OCI-LY3 (cell line): Measurements from ENCODE around the gene FAM120A.

ENCODE experiments used
- H2AFZ ChIP-seq: fragments of 200-600, 300-600 bp; shearing (Covaris generic); 2 replicates; pipeline ENCODE4 v1.6.0; 2014; ENCODE audit warnings: antibody characterized with exemption, low read depth, low read length
- H3K27ac ChIP-seq: fragments of 200-600, 300-600 bp; sonication (generic); 2 replicates; pipeline ENCODE4 v1.5.1; 2014; ENCODE audit warnings: mild to moderate bottlenecking, low read length, moderate library complexity, mixed read lengths
- H3K27me3 ChIP-seq: fragments of 200-600, 300-600 bp; sonication (generic); 2 replicates; pipeline ENCODE4 v1.6.1; 2014; ENCODE audit warnings: low read depth, low read length, mixed read lengths
- H3K36me3 ChIP-seq: fragments of 200-600, 300-600 bp; sonication (generic); replicated peaks from 2 replicates; pipeline ENCODE3; 2014; ENCODE audit warnings: low read depth, low read length, mixed read lengths
- H3K4me1 ChIP-seq: fragments of 300-600, 200-600 bp; sonication (generic); 2 replicates; pipeline ENCODE4 v1.6.1; 2014; ENCODE audit warnings: low read length, mixed read lengths
- H3K4me2 ChIP-seq: fragments of 200-600, 300-600 bp; sonication (generic); 2 replicates; pipeline ENCODE4 v1.6.1; 2014; ENCODE audit warnings: low read length, mixed read lengths
- H3K4me3 ChIP-seq: fragments of 300-600, 200-600 bp; sonication (generic); 2 replicates; pipeline ENCODE4 v1.5.1; 2014; ENCODE audit warnings: antibody characterized with exemption, mild to moderate bottlenecking, low read length, moderate library complexity
- H3K79me2 ChIP-seq: fragments of 300-600, 200-600 bp; shearing (Covaris generic); 2 replicates; pipeline ENCODE4 v1.6.1; 2014; ENCODE audit warnings: mild to moderate bottlenecking, low read length, mixed read lengths
- H3K9ac ChIP-seq: fragments of 300-600, 200-600 bp; shearing (Covaris generic); 2 replicates; pipeline ENCODE4 v1.6.0; 2014; ENCODE audit warnings: mild to moderate bottlenecking, low read length, moderate library complexity
- H3K9me3 ChIP-seq: fragments of 200-600, 300-600 bp; shearing (Covaris generic); 2 replicates; pipeline ENCODE4 v1.6.1; 2014; ENCODE audit warnings: low read length, mixed read lengths; ENCODE audit not compliant: insufficient read depth
- H4K20me1 ChIP-seq: fragments of 200-600, 300-600 bp; sonication (generic); 2 replicates; pipeline ENCODE4 v1.6.1; 2016; ENCODE audit warnings: low read length, mixed read lengths; ENCODE audit not compliant: insufficient read depth
- EZH2phosphoT487 ChIP-seq: fragments of 200-600 bp; shearing (Covaris generic); IDR thresholded peaks from 2 replicates; pipeline ENCODE4 v1.6.1; 2018; ENCODE audit warnings: antibody characterized with exemption, mixed run types, low read depth
- TF ChIP-seq, protein P1 (sequence below): fragments of 200-600, 300-600 bp; sonication (generic); IDR thresholded peaks from 2 replicates; pipeline ENCODE4 v1.5.1; 2014; ENCODE audit warnings: antibody characterized with exemption, low read length, low read depth

FAM120A gene

DNA sequence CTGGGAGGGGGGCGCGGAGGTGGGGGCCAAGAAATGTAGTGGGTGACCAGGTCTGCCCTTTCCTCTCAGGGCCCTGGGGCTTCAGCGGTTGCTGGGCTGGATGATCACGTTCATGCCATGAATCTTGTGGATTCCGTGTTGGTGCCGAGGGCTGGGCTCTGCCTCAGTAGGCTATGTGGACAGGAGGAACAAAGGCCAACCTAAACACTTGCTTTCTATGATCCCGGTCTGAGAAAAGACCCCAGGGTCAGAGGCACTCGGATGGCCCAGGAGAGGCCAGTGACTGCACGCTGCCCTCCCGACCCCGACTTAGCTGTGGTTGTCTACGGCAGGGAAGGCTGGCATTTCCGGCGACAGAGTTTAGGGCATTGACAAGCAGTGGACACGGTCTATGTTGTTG is 151.5 kb downstream of the FAM120A start:
- TF ChIP-seq EZH2phosphoT487 = no peak
- TF ChIP-seq, protein P1, sequence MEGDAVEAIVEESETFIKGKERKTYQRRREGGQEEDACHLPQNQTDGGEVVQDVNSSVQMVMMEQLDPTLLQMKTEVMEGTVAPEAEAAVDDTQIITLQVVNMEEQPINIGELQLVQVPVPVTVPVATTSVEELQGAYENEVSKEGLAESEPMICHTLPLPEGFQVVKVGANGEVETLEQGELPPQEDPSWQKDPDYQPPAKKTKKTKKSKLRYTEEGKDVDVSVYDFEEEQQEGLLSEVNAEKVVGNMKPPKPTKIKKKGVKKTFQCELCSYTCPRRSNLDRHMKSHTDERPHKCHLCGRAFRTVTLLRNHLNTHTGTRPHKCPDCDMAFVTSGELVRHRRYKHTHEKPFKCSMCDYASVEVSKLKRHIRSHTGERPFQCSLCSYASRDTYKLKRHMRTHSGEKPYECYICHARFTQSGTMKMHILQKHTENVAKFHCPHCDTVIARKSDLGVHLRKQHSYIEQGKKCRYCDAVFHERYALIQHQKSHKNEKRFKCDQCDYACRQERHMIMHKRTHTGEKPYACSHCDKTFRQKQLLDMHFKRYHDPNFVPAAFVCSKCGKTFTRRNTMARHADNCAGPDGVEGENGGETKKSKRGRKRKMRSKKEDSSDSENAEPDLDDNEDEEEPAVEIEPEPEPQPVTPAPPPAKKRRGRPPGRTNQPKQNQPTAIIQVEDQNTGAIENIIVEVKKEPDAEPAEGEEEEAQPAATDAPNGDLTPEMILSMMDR = no peak
- no peaks in the 10 kb centered on the region for H3K36me3 ChIP-seq
- H3K9me3 ChIP-seq = no peaks in the 10 kb centered on the region
- H3K4me3 ChIP-seq = no peak overlapping the region
- H3K79me2 ChIP-seq = peaks cover 37% of the 10 kb centered on the region
- no peak overlapping the region for H2AFZ ChIP-seq
- H3K4me2 ChIP-seq = no peak overlapping the region
- peaks cover 31% of the 10 kb centered on the region for H4K20me1 ChIP-seq
- no peaks in the 10 kb centered on the region for H3K27me3 ChIP-seq
- no peak overlapping the region for H3K9ac ChIP-seq
- H3K27ac ChIP-seq = no peak overlapping the region
- peaks cover 2% of the 10 kb centered on the region; the same call in 1 of the 2 replicates for H3K4me1 ChIP-seq

DNA sequence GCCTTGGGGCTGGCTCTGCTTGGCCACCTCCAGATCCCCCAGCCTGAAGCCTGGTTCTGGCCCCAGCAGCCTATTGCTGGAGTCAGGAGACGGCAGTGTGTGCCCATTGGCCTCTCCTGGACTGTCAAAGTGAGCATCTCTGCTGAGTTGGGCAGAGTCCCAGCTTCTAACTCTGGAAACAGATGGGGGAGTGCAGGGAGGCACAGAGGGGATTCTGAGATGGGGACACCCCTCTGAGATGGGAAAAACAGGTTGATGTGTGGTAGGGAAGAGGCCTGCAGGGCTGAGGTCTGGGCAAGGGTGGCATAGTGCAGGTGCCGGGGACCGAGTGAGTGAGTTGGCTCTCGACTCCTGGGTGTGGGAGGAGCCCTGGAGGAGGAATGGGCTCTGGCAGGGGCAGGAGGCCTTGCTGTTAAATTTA is 152.4 kb downstream of the FAM120A start:
- no peak overlapping the region for H3K27ac ChIP-seq
- no peaks in the 10 kb centered on the region for H3K36me3 ChIP-seq
- H3K4me3 ChIP-seq = no peak overlapping the region
- H3K4me1 ChIP-seq = peaks cover 2% of the 10 kb centered on the region; the same call in 1 of the 2 replicates
- H3K27me3 ChIP-seq = no peaks in the 10 kb centered on the region
- H3K4me2 ChIP-seq = no peak overlapping the region
- H3K9ac ChIP-seq = no peak overlapping the region
- no peak overlapping the region for H2AFZ ChIP-seq
- H3K9me3 ChIP-seq = no peaks in the 10 kb centered on the region
- H4K20me1 ChIP-seq = peaks cover 22% of the 10 kb centered on the region
- TF ChIP-seq EZH2phosphoT487 = no peak
- TF ChIP-seq, protein P1 = no peak
- peaks cover 34% of the 10 kb centered on the region for H3K79me2 ChIP-seq

DNA sequence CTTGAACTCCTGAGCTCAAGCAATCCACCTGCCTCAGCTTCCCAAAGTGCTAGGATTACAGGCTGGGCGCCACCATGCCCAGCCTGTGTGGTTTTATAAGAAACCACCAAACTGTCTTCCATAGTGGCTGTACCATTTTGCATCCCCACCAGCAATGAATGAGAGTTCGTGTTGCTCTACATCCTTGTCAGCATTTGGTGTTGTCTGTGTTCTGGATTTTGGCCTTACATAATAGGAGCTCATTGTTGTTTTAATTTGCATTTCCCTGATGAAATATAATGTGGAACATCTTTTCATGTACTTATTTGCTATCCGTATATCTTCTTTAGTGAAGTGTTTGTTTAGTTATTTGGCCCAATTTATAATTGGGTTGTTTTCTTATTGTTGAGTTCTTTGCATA is 154.7 kb downstream of the FAM120A start:
- H2AFZ ChIP-seq = no peak overlapping the region
- no peaks in the 10 kb centered on the region for H3K27me3 ChIP-seq
- TF ChIP-seq, protein P1 = no peak
- H3K79me2 ChIP-seq = peaks cover 23% of the 10 kb centered on the region
- no peak overlapping the region for H3K4me2 ChIP-seq
- no peaks in the 10 kb centered on the region for H3K4me1 ChIP-seq
- no peaks in the 10 kb centered on the region for H3K36me3 ChIP-seq
- no peak overlapping the region for H3K9ac ChIP-seq
- no peak overlapping the region for H3K4me3 ChIP-seq
- peaks cover 9% of the 10 kb centered on the region; the same call in 1 of the 2 replicates for H3K9me3 ChIP-seq
- H4K20me1 ChIP-seq = 0 out of 2 replicates have a peak, but pooled peaks cover 8% of the 10 kb centered on the region
- no peak overlapping the region for H3K27ac ChIP-seq

DNA sequence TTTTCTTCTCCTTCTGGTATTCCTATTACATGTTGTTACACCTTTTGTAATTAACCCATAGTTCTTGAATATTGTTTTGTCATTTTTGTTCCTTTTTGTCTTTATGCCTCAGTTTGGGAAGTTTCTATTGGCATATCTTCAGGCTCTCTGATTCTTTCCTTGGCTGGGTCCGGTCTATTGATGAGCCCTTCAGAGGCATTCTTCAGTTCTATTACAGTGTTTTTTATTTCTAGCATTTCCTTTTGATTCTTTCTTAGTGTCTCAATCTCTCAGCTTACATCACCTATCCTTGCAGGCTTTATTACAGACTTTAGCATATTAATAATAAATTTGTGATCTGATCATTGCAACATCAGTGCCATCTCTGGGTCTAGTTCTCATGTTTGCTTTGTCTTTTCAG is 158.7 kb downstream of the FAM120A start:
- H3K79me2 ChIP-seq = peaks cover 34% of the 10 kb centered on the region

More for the DNA sequence above, 158.7 kb downstream of the FAM120A start:
- peaks cover 3% of the 10 kb centered on the region for H4K20me1 ChIP-seq
- H3K36me3 ChIP-seq = no peaks in the 10 kb centered on the region
- H2AFZ ChIP-seq = no peak overlapping the region
- H3K9me3 ChIP-seq = peaks cover 9% of the 10 kb centered on the region; the same call in 1 of the 2 replicates
- no peak overlapping the region for H3K9ac ChIP-seq
- no peak overlapping the region for H3K4me3 ChIP-seq
- TF ChIP-seq, protein P1 = no peak
- TF ChIP-seq EZH2phosphoT487 = no peak
- no peak overlapping the region for H3K4me2 ChIP-seq
- H3K27me3 ChIP-seq = no peaks in the 10 kb centered on the region
- peaks cover 7% of the 10 kb centered on the region for H3K4me1 ChIP-seq
- no peak overlapping the region for H3K27ac ChIP-seq
